Suprapubic skin (tissue), 4 donors: ENCODE measurements around the gene BAIAP2. TPM values are rescaled to one million over a fixed set of nuclear protein-coding genes. Genes with fewer than 3 reads are reported as not detected.
"Not testable (repeated sequence)": the region's sequence is repeated elsewhere in the genome, so short reads cannot be mapped to it uniquely, and the experiment has no call there.

ENCODE experiments used
- DNase-seq, 2 donors: peaks; one replicate each; pipeline ENCODE4 v3.0.0-alpha.2; 2019; ENCODE audit warnings: low spot score in 2 of 2
- H3K27ac ChIP-seq: fragments of 200-600 bp; sonication (generic); one replicate; pipeline ENCODE4 v1.5.1; 2019
- H3K27me3 ChIP-seq: fragments of 200-600 bp; sonication (generic); one replicate; pipeline ENCODE4 v1.5.1; 2019
- H3K36me3 ChIP-seq: fragments of 200-600 bp; sonication (generic); one replicate; pipeline ENCODE4 v1.5.1; 2019
- H3K4me1 ChIP-seq: fragments of 200-600 bp; sonication (generic); one replicate; pipeline ENCODE4 v1.5.1; 2019
- H3K4me3 ChIP-seq: fragments of 200-600 bp; sonication (generic); one replicate; pipeline ENCODE4 v1.5.1; 2019; ENCODE audit warnings: mild to moderate bottlenecking
- H3K9me3 ChIP-seq: fragments of 200-600 bp; sonication (generic); one replicate; pipeline ENCODE4 v1.5.1; 2019
- CTCF ChIP-seq, 2 donors: fragments of 200-600 bp in 1 of 2; fragments of 450-650 bp in 1 of 2; sonication (generic) in 1 of 2; IDR thresholded peaks; one replicate each; pipeline ENCODE4 v1.5.1; 2016 to 2019; ENCODE audit warnings: antibody characterized with exemption in 2 of 2, mild to moderate bottlenecking in 1 of 2, moderate library complexity in 1 of 2
- EP300 ChIP-seq: sonication (generic); formaldehyde crosslinking; IDR thresholded peaks from one replicate; pipeline ENCODE4 v1.6.1; 2017; ENCODE audit warnings: antibody characterized with exemption
- POLR2A ChIP-seq, 2 donors: fragments of 450-650 bp; IDR thresholded peaks; one replicate each; pipeline ENCODE4 v1.6.1; 2017; ENCODE audit warnings: antibody characterized with exemption in 2 of 2, mild to moderate bottlenecking in 2 of 2, moderate library complexity in 2 of 2
- POLR2AphosphoS5 ChIP-seq, 3 donors: sonication (generic); formaldehyde crosslinking; IDR thresholded peaks; one replicate each; pipeline ENCODE4 v1.6.1; 2017; ENCODE audit warnings: antibody characterized with exemption in 3 of 3
- WGBS: methylation state at CpG from one replicate; pipeline ENCODE4 v1.1.5; 2018; 5-methylcytosine and 5-hydroxymethylcytosine counted together
- total RNA-seq, 4 donors: library from RNA; depleted of rRNA; stranded (reverse); fragments of >200 nt; gene quantifications; one replicate each; pipeline ENCODE4 v1.1.0, GENCODE V29; 2016

Gene BAIAP2
- total RNA-seq, 4 donors from 2014 or later, result 214 to 283 (median 260) TPM

DNA sequence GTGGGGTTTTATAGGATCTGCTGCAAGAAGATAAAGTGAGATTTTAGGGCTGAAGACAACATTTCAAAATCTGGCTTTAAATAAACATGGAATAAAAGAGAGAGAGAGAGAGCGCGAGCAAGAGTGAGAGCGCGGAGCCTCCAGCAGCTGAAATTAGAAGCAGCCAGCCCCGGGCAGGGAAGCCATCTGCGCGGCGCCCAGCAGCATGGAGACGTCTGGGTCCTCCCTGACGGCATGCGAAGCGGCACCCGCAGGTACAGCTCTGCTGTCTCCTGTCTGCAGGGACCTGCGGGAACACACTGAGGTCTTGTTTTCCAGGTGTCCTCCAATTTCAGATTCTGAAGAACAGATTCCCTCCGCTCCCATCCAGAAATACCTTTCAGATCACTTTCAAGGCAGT, 7.9 kb upstream of the BAIAP2 start:
- Histone ChIP-seq H3K9me3 (no peaks in the 10 kb centered on the region), H3K27ac (no peak overlapping the region), H3K27me3 (peaks cover 17% of the 10 kb centered on the region), H3K4me3 (no peak overlapping the region), H3K36me3 (no peaks in the 10 kb centered on the region), H3K4me1 (peaks cover 49% of the 10 kb centered on the region)
- 40% methylated on average over 15 of the region's 15 CpGs for WGBS
- TF ChIP-seq CTCF (IDR thresholded peaks at IDR 0.05) (no peak), POLR2AphosphoS5 (IDR thresholded peaks at IDR 0.05) (no peak), POLR2A (IDR thresholded peaks at IDR 0.05) (no peak), EP300 (no peak)
- DNase-seq, result no peak

- Histone ChIP-seq H3K4me3 (no peak overlapping the region), H3K27me3 (peaks cover 17% of the 10 kb centered on the region), H3K9me3 (no peaks in the 10 kb centered on the region), H3K36me3 (no peaks in the 10 kb centered on the region), H3K27ac (no peak overlapping the region), H3K4me1 (peaks cover 53% of the 10 kb centered on the region)
- peak in 1 of 2 donors; percentile 60 for DNase-seq
- TF ChIP-seq POLR2AphosphoS5 (IDR thresholded peaks at IDR 0.05) (no peak), EP300 (no peak), CTCF (IDR thresholded peaks at IDR 0.05) (no peak), POLR2A (IDR thresholded peaks at IDR 0.05) (no peak)
- 66% methylated on average over 22 of the region's 37 CpGs for WGBS
These were observed 7.1 kb upstream of the BAIAP2 start for GRCh38 chr17:81027591-81028505.

- TF ChIP-seq EP300, result no peak
- TF ChIP-seq POLR2AphosphoS5 (IDR thresholded peaks at IDR 0.05), result no peak
- TF ChIP-seq CTCF (IDR thresholded peaks at IDR 0.05), result no peak
- no peak for TF ChIP-seq POLR2A (IDR thresholded peaks at IDR 0.05)
- Histone ChIP-seq H3K27me3 (peaks cover 17% of the 10 kb centered on the region), H3K9me3 (no peaks in the 10 kb centered on the region), H3K4me1 (peaks cover 55% of the 10 kb centered on the region), H3K27ac (no peak overlapping the region), H3K4me3 (no peak overlapping the region), H3K36me3 (no peaks in the 10 kb centered on the region)
- 56% methylated on average over 6 of the region's 12 CpGs for WGBS
- DNase-seq, result no peak
These were observed 6.5 kb upstream of the BAIAP2 start for GRCh38 chr17:81028506-81028858.

DNA sequence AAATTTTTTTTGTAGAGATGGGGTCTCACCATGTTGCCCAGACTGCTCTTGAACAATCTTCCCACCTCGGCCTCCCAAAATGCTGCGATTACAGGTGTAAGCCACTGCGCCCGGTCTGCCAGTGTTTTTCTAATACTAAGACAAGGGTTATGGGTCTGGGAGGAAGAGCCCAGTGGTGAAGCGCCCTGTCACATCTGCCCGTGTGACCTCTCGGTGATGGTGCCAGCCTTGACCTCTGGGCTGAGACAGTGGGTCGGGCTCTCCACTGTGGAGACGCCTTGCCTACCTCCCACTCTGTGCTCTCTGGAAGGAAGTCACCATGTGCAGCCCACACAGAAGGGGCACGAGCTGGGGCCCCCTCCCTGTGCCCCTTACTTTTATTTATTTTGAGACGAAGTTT, 5.1 kb upstream of the BAIAP2 start:
- DNase-seq, result no peak
- peaks cover 51% of the 10 kb centered on the region for H3K4me1 ChIP-seq
- H3K36me3 ChIP-seq, result no peaks in the 10 kb centered on the region
- peaks cover 17% of the 10 kb centered on the region for H3K27me3 ChIP-seq
- 90% methylated on average over 11 of the region's 11 CpGs for WGBS
- H3K27ac ChIP-seq, result no peak overlapping the region
- H3K9me3 ChIP-seq, result no peaks in the 10 kb centered on the region
- TF ChIP-seq CTCF (IDR thresholded peaks at IDR 0.05), result no peak
- no peak for TF ChIP-seq POLR2A (IDR thresholded peaks at IDR 0.05)
- TF ChIP-seq POLR2AphosphoS5 (IDR thresholded peaks at IDR 0.05), result no peak
- no peak for TF ChIP-seq EP300
- H3K4me3 ChIP-seq, result no peak overlapping the region

DNA sequence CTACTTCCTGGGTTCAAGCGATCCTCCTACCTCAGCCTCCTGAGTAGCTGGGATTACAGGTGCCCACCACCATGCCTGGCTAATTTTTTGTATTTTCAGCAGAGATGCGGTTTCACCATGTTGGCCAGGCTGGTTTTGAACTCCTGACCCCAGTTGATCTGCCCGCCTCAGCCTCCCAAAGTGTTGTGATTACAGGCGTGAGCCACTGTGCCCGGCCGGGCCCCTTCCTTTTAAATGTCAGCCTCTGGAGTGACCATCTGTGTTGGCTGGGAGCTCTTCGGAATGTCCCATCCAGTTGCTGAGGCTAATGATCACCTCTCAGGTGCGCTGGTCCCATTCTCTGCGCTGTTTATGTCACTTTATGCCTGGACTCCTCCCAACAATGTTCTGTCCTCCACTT, 4.6 kb upstream of the BAIAP2 start:
- H3K9me3 ChIP-seq, H3K27ac ChIP-seq, H3K4me3 ChIP-seq, H3K36me3 ChIP-seq, DNase-seq: not testable (repeated sequence)
- Histone ChIP-seq H3K27me3 (peaks cover 17% of the 10 kb centered on the region), H3K4me1 (peaks cover 46% of the 10 kb centered on the region)
- 96% methylated on average over 9 of the region's 9 CpGs for WGBS
